NCI-H82 treated with DMSO at 0.1 percent for 48 hours (cell line): ENCODE results near the gene OR5AU1.
"Not testable (repeated sequence)": the region's sequence is repeated elsewhere in the genome, so short reads cannot be mapped to it uniquely, and the experiment has no call there.

Experiments
- DNase-seq: peaks from one replicate; lab custom pipeline; 2025; ENCODE audit not compliant: unreplicated experiment; lab: John Stamatoyannopoulos, UW

Gene OR5AU1

GRCh38 chr14:21171128-21171527 is 15.3 kb upstream of the OR5AU1 start:
- DNase-seq = no peak

DNA sequence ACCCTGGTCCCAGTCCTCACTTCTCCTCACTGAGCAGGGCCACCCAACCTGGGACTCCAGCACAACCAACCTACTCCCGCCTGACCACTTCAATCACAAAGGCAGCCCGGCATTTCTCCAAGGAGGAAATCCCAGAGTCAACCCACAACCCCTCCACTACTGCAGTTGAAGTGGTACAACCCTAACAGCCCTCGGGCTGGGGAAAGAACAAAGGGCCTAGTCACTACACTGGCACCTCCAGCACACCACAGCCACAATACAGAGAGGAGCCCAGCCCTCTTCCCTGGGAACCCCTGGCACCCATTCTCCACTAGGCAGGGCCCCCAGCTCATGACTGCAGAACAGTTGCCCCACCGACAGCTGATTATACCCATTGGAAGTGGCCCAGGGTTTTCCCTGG is 13.7 kb upstream of the OR5AU1 start:
- no peak for DNase-seq

DNA sequence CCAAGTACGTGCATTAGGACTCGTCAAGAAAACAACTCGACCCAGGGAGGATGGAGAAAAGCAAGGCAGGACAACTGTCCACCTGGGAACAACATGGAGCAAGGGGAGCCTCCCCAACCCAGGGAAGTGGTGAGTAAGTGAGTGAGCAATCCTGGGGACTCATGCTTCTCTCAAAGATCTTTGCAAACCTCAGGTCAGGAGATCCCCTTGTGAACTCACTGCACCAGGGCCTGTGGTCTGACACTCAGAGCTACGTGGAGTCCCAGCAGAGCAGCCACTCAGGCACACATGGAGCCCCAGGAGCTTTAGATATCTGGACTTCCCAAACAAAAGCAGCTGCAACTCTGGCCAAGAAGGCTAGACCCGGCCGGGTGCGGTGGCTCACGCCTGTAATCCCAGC is 12.2 kb upstream of the OR5AU1 start:
- no peak for DNase-seq

- DNase-seq = not testable (repeated sequence)
Observed at GRCh38 chr14:21165670-21166069, 9.8 kb upstream of the OR5AU1 start.

DNA sequence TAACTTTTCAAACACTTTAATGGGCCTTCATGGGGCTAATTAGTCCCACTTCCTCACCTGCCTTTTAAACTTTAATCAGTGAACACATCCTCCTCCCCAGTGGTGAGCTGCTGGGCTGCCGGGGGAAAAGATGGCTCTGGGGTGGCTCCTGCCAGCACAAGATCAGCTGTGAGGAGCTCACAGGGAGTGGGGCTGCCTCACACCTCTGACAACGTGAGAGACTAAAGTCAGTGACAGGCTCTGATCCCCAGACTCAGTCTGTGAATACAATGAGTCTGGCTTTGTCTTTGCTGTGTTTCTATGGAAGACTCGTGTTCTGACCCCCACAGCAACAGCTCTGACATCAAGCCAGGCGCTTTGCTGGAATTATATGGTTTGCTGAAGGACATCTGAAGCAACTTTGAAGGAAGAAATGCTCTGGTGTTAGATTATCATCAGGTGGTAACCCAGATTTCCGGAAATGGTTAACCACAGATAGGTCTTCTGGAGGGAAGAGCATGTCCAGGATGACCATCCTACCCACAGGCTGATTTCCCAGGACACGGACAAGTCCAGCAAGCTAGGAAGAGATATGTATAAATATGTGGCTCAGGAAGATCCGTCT is 9.2 kb upstream of the OR5AU1 start:
- not testable (repeated sequence) for DNase-seq

DNA sequence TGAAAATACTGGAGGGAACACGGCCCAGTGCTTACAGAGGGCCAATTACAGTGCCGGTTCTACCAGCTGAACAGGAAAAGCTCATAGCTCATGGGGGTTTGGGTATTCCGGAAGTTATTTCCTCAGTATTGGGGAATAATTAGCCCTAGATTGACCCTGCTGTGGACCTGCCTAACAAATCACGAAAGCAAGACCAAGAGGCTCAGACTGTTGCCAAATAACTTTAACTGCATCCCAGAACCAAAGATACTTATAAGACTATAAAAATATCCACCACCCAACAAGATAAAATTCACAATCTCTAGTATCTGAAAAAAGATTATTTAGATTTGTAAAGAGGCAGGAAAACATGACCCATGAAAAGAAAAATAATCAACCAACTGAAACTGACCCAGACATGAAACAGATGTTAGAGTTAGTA is 8.0 kb upstream of the OR5AU1 start:
- no peak for DNase-seq

DNA sequence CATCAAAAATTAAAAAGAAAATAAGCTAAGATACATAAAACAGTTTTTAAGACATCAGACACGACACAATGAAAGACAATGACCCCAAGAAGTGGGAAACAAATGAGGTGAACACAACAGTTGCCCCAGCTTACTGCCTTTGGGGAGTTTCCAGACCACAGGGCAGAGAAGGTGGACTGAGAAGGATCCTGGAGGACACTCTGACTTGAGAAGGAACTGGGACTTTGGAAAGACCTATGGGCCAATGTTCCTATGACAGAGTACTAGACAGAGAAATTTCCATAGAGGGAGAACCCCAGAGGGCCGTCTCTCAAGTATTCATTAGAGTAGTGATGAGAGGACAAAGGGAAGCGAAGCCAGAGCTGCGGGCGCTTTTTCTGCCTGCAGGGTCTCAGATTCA is 6.2 kb upstream of the OR5AU1 start:
- DNase-seq = no peak

- DNase-seq = no peak
Observed at GRCh38 chr14:21160061-21160610, 4.3 kb upstream of the OR5AU1 start.

- not testable (repeated sequence) for DNase-seq
Observed at GRCh38 chr14:21158175-21158574, 2.3 kb upstream of the OR5AU1 start.

DNA sequence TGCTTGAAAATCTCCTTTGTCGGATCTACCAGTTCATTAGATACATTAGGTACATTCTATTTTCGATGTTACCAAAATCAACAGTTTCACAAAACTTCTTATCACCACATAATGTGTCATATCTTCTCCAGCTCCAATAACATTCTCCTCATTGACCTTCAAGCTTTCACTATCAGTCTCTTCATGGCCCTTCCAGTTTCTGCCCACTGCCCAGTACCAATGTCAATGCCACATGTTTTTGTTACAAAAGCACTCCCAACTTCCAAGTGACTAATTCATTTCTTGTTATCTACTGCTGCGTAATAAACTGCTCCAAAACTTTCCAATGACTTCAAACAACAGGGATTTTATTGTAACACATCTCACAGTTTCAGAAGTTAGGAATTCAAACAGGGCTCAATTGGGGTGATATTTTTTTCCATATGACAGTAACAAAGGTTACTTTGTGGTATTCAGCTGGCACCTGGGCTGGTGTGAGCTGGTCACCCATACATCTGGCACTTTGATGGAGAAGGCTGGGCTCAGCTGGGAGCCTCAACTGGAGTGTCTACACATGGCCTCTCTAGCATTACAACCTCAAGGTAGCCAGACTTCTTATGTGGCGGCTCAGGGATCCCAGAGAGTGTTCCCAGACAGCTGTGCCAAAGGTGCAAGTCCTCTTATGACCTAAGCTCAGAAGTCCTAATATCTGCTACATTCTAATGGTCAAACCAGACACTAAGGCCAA is 6.1 kb downstream of the OR5AU1 start:
- no peak for DNase-seq

- DNase-seq = no peak
Observed at GRCh38 chr14:21145437-21145836, 10.4 kb downstream of the OR5AU1 start.

DNA sequence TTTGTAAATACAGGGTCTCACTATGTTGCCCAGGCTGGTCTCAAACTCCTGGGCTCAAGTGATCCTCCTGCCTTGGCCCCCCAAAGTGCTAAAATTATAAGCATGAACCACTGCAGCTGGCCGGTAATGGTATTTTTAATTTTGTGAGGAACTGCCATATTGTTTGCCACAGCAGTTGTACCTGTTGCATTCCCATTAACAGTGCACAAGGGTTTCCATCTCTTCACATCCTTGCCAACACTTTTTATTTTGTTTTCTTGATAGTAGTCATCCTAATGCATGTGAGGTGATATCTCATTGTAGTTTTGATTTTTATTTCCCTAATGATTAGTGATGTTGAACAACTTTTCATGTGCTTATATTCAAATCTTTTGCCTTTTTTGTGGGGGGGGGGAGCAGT is 13.5 kb downstream of the OR5AU1 start:
- no peak for DNase-seq

DNA sequence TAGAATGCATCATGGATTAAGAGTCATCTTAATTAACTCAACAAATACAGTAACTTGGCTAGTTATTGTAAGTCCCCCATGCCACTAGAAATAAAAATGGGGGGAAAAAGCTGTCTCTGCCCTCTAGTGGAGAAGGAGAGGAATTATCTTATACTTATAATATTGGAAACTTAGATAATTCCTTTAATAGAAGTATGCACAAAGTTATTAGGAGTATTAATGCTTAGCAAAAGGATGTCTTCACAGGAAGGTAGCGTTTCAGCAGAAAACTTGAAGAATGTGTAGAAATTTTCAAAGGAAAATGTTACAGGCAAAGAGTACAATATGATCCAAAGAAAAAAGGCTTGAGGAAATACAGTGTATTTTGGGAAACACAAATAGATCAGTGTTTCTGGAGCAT is 19.8 kb downstream of the OR5AU1 start:
- DNase-seq = peak; percentile 1

DNA sequence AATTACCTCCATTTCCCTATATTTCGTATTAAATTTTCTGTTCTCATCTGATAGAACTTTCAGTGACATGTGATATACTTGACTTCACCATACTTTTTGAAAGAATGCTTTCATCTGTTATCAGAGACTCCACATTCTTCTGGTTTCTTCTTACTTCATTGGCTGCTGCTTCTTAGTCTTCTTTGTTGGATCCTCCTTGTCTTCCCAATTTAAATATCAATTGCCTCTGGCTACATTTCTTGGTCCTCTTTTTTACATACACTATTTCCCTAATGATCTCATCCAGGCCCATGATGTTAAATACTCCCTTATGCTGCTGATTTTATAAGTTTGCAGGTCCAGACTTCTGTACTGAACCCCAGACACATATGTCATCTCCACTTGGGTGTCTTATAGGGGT is 22.0 kb downstream of the OR5AU1 start:
- DNase-seq = no peak

DNA sequence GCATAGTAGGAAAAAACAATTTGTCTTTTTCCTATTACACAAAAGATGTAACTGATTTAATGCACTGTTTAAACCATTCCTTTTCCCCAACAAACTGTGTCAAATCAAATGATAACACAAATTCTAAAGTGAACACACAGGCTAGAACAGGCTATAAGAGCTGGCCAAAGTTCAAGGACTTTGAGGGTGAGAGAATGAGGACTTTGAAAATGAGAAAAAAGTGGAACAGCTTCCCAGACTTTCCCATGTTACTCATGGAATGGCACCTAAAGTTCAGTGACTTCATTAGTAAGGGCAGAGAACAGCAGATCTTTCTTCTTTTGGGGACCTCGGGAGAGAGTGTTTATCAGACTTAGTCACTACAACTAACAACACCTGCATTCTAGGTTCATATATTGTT is 32.4 kb downstream of the OR5AU1 start:
- DNase-seq = no peak

- no peak for DNase-seq
Observed at GRCh38 chr14:21121122-21121521, 34.7 kb downstream of the OR5AU1 start.

DNA sequence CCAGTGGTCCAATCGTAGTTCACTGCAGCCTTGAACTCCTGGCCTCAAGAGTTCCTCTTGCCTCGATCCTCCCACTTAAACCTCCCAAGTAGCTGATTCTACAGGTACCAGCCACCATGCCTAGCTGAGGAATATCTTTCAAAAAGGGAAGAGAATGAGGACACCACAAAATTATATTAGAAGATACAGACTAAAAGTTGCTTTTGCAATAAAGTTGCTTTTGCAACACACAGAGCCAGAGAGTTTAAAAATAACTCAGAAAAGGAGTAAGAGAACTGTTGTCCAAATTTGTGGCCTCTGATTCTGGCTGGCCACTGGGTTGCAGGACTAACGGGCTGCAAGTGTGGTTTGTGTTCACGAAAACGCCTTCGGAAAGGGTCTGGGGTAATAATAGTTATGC is 35.2 kb downstream of the OR5AU1 start:
- no peak for DNase-seq

GRCh38 chr14:21118933-21119332 is 36.9 kb downstream of the OR5AU1 start:
- DNase-seq = no peak

DNA sequence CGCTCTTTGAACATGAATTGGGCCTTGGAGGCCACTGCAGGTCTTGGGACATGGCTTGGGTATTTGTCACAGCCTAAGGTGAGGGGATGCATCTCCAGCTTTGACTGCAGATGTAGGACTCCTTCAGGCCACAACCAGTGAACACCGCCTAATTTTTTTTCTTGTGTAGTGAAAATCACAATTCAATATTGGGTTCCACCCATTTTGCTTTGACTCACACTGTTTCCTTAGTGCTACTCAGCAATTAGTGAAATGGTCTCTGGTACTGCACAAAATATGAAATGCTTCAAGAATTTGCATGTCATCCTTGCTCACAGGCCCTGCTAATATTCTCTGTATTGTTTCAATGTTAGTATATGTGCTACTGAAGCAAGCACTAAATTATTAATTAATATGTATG is 42.5 kb downstream of the OR5AU1 start:
- DNase-seq = no peak

- no peak for DNase-seq
Observed at GRCh38 chr14:21112255-21112654, 43.6 kb downstream of the OR5AU1 start.

- DNase-seq = no peak
Observed at GRCh38 chr14:21109377-21110138, 46.3 kb downstream of the OR5AU1 start.

DNA sequence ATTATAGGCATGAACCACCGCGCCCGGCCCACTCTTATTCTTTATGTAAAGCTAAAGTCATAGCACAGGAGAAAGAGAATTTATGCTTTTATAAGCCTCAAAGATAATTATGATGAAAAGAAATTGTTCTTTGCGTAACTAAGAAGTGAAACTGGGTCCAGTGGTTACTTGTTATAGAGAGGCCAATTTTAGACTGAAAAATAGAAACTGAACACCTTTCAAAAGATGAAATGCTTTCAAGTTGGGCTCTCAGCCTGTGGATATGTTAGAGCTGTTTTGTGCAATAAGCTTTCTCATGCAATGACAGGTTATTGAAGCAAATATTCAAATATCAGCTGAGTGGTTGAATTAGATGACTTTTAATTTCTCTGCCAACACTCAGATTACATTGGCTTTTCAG is 47.1 kb downstream of the OR5AU1 start:
- DNase-seq = no peak
